Rectal smooth muscle tissue (tissue), 1 donor: ENCODE data around the gene OGFR.

Experiments
- H3K27ac ChIP-seq: one replicate; pipeline ENCODE4 v1.7.0; 2013; ENCODE audit warnings: low read depth, low read length, inconsistent platforms
- H3K27me3 ChIP-seq: one replicate; pipeline ENCODE4 v1.7.0; 2013; ENCODE audit warnings: low read length; ENCODE audit not compliant: control insufficient read depth, insufficient read depth
- H3K36me3 ChIP-seq: one replicate; pipeline ENCODE4 v1.7.0; 2013; ENCODE audit warnings: low read length; ENCODE audit not compliant: control insufficient read depth, insufficient read depth
- H3K4me1 ChIP-seq: one replicate; pipeline ENCODE4 v1.7.0; 2013; ENCODE audit warnings: low read length; ENCODE audit not compliant: control insufficient read depth, insufficient read depth
- H3K4me3 ChIP-seq: one replicate; pipeline ENCODE4 v1.7.0; 2013; ENCODE audit warnings: low read length
- H3K9ac ChIP-seq: one replicate; pipeline ENCODE4 v1.7.0; 2013; ENCODE audit warnings: low read length

OGFR gene

DNA sequence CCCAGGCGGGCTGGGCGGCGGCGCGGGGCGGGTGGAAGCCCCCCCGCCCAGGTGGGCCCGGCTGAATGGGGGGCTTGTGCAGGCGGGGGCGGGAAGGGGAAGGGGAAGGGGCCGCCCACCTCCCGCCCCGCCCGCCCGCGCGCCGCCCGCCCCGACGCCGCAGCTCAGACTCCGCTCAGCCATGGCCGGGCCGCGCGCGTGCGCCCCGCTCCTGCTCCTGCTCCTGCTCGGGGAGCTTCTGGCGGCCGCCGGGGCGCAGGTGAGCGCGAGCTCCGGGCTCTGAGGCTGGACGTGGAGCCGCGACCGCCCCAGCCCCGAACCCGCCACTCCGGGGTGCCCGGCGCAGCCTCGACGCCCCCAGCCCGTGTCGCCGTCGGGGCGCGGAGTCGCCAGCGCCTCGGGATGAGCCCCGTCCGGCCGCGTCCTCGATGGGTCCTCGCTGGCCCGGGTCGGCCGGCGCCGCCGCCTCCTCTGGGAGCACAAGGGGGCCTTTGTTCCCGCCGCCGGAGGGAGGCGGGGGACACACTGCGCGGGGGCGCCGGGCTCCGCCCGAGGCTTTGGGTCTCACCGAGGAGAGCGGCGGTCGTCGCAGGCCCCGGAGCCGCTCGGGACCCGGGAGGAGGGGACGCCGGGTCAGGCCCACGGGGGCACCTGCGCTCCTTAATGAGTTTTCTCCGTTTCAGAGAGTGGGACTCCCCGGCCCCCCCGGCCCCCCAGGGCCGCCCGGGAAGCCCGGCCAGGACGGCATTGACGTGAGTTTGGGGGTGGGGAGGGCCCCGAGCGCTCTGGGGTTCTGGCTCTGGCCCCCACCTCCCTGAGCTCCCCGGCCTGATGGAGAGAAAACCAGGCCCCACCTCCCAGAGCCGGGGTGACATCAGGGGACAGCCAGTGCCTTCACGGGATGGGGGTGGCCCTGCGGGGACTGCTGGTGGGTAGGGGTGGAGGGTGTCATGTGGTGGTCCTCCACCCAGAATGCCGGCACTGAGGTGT, 12.5 kb downstream of the OGFR start, which contains the start of gene COL9A3:
Gene COL9A3 (plus strand): TSS at position 167 of the 990 bp plus-strand sequence. CDS start 15 bp downstream, at position 182.
- Histone ChIP-seq H3K27ac (no peak within 1 kb of the TSS), H3K4me1 (no peaks in the 10 kb centered on the region), H3K4me3 (no peak within 1 kb of the TSS), H3K27me3 (peaks cover 27% of the 10 kb centered on the region), H3K9ac (no peak within 1 kb of the TSS), H3K36me3 (no peaks in the 10 kb centered on the region)

- no peaks in the 10 kb centered on the region for H3K4me1 ChIP-seq
- no peak overlapping the region for H3K9ac ChIP-seq
- no peak overlapping the region for H3K4me3 ChIP-seq
Observed at GRCh38 chr20:62817975-62818591, 13.4 kb downstream of the OGFR start.

DNA sequence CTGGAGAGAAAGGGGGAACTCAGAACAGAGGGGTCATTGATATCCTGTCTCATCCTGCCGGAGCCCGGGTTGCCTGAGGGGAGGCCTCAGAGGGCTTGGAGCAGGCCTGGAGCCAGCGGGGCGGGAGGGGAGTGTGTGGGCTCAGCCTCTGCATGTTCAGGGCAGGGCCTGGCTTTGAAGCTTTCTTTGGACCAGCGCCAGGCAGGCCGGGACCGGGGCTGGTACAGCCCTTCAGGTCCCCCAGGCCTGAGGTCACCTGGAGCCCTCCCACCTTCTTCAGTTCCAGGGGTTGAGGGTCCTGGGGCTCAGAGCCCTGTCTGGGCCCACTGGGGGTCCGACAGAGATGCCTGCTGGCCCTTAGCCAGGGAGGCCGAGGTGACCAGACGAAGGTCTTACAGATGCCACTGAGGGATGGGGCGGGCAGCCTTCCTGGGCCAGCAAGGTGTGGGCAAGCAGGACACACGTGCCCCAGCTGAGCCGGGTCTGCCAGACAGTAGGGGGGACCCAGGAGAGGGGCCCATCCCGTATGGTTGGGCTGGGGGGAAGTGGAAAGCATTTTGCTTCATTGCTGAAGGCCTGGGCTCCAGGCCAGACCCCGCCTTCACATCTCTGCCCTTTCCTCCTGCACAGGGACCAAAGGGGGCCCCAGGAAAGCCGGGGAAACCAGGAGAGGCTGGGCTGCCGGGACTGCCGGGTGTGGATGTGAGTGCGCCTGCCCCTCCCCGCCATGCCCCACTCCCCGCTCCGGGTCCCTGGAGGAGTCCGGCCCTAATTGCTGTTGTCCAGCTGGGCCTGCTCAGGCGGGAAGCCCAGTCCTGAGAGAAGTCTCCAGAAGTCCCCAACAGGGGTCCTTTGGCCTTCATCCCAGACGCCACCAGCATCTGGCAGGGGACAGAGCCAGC, 14.2 kb downstream of the OGFR start:
- H3K4me3 ChIP-seq = no peak overlapping the region
- no peaks in the 10 kb centered on the region for H3K36me3 ChIP-seq
- peaks cover 27% of the 10 kb centered on the region for H3K27me3 ChIP-seq
- no peak overlapping the region for H3K27ac ChIP-seq
- no peak overlapping the region for H3K9ac ChIP-seq
- H3K4me1 ChIP-seq = no peaks in the 10 kb centered on the region

More at GRCh38 chr20:62817975-62818591, 13.4 kb downstream of the OGFR start:
- Histone ChIP-seq H3K36me3 (no peaks in the 10 kb centered on the region), H3K27me3 (peaks cover 27% of the 10 kb centered on the region), H3K27ac (peak overlapping the region; percentile 22)

GRCh38 chr20:62819494-62820174, 15.0 kb downstream of the OGFR start:
- H3K9ac ChIP-seq = no peak overlapping the region
- H3K4me3 ChIP-seq = no peak overlapping the region
- H3K27me3 ChIP-seq = peaks cover 27% of the 10 kb centered on the region
- H3K4me1 ChIP-seq = peaks cover 4% of the 10 kb centered on the region
- H3K27ac ChIP-seq = no peak overlapping the region
- H3K36me3 ChIP-seq = no peaks in the 10 kb centered on the region

GRCh38 chr20:62820208-62820961, 15.8 kb downstream of the OGFR start:
- Histone ChIP-seq H3K27ac (no peak overlapping the region), H3K4me1 (peaks cover 4% of the 10 kb centered on the region), H3K27me3 (peaks cover 23% of the 10 kb centered on the region), H3K4me3 (no peak overlapping the region), H3K9ac (no peak overlapping the region), H3K36me3 (no peaks in the 10 kb centered on the region)

- peaks cover 4% of the 10 kb centered on the region for H3K4me1 ChIP-seq
- H3K27me3 ChIP-seq = peaks cover 21% of the 10 kb centered on the region
- no peaks in the 10 kb centered on the region for H3K36me3 ChIP-seq
- H3K4me3 ChIP-seq = no peak overlapping the region
- H3K9ac ChIP-seq = no peak overlapping the region
- H3K27ac ChIP-seq = no peak overlapping the region
Observed at GRCh38 chr20:62820962-62821725, 16.5 kb downstream of the OGFR start.

GRCh38 chr20:62821726-62822210, 17.1 kb downstream of the OGFR start:
- Histone ChIP-seq H3K4me3 (no peak overlapping the region), H3K9ac (no peak overlapping the region), H3K27ac (no peak overlapping the region), H3K36me3 (no peaks in the 10 kb centered on the region), H3K27me3 (peaks cover 17% of the 10 kb centered on the region), H3K4me1 (peaks cover 4% of the 10 kb centered on the region)

DNA sequence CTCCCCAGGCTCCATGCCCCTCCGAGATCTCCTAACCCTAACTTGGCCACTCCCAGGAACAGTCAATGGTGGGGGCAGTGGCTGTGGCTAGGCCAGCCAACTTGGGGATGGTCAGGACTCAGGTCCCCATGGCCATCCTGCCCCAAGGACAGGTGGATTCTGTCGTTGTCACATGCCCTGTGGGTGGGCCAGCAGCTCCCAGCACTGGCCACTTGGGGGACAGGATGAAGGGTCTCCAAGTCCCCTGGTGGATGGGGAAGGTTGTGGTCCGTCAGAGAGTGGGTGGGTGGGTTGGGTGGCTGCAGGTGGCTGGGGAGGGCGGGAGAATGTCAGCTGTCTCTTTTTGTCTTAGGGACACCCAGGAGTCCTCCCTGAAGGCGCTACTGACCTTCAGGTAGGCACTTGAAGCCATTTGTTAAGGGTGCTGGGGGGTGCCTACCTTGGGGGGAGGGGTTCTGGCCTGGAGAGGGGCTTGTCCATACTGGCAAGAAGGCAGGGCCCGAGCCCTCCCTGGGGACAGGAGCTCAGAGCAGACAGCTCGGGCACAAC, 17.7 kb downstream of the OGFR start:
- Histone ChIP-seq H3K9ac (no peak overlapping the region), H3K36me3 (no peaks in the 10 kb centered on the region), H3K4me3 (no peak overlapping the region), H3K27ac (no peak overlapping the region), H3K27me3 (peaks cover 17% of the 10 kb centered on the region), H3K4me1 (peaks cover 4% of the 10 kb centered on the region)

DNA sequence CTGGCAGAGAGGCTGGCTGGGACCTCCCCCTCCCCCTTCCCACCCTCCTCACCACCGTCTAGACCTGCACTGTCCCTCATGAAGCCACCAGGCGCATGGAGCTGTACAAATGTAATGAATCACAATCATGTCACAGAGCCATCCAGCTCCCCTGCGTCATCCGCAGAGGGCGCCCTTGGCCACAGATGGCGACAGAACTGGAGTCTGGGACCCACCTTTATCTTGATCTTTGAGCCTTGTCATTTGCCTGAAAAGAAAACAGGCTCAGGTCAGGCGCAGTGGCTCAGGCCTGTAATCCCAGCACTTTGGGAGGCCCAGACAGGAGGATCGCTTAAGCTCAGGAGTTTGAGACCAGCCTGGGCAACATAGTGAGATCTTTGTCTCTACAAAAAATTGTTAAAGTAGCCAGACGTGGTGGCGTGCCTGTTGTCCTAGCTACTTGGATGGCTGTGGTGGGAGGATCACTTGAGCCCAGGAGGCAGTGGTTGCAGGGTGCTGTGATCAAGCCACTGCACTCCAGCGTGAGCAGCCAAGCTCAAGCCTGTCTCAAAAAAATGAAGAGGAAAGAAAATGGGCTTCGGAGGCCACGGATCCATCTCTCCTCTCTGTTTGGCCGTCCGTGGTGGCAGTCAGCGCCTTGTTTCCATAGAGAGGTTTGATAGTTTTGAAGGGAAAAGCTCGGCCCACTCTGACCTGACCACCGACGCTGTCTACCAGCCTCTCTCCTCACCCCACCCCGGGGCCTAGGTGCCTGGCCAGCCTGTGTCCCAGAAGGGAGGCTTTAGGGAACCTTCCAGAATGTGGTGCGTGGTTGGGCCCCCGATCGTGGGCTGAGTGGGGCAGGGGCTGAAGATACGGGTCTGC, 18.4 kb downstream of the OGFR start:
- Histone ChIP-seq H3K4me1 (peaks cover 4% of the 10 kb centered on the region), H3K9ac (no peak overlapping the region), H3K27ac (no peak overlapping the region), H3K36me3 (no peaks in the 10 kb centered on the region), H3K27me3 (peaks cover 12% of the 10 kb centered on the region), H3K4me3 (no peak overlapping the region)
